Renal pelvis (tissue), 4 donors: ENCODE measurements around the gene ACIN1. TPM values are rescaled to one million over a fixed set of nuclear protein-coding genes. Genes with fewer than 3 reads are reported as not detected.

ENCODE experiments used
- DNase-seq: peaks from one replicate; pipeline ENCODE4 v3.0.0-alpha.2; 2013
- polyA plus RNA-seq, 3 donors: library from polyadenylated mRNA; unstranded; fragments of 120-200 nt; gene quantifications; one replicate each; pipeline ENCODE4 v1.2.1, GENCODE V29; 2013; ENCODE audit not compliant: insufficient read length in 3 of 3

ACIN1 gene
- polyA plus RNA-seq, 3 donors: 246 to 370 (median 335) TPM

- no peak for DNase-seq
These were observed 8.4 kb downstream of the ACIN1 start for GRCh38 chr14:23086565-23086964.

- DNase-seq: no peak
These were observed 9.5 kb downstream of the ACIN1 start for GRCh38 chr14:23085458-23085857.

- DNase-seq: no peak
These were observed 14.5 kb downstream of the ACIN1 start for GRCh38 chr14:23080474-23080873.

GRCh38 chr14:23079716-23080115 is 15.2 kb downstream of the ACIN1 start:
- no peak for DNase-seq

GRCh38 chr14:23078692-23079116 is 16.2 kb downstream of the ACIN1 start:
- no peak for DNase-seq

- DNase-seq: no peak
These were observed 17.0 kb downstream of the ACIN1 start for GRCh38 chr14:23077962-23078361.

- DNase-seq: no peak
These were observed 18.0 kb downstream of the ACIN1 start for GRCh38 chr14:23076785-23077408.

GRCh38 chr14:23074906-23075305 is 20.0 kb downstream of the ACIN1 start:
- DNase-seq: no peak

GRCh38 chr14:23071921-23072539 is 22.9 kb downstream of the ACIN1 start:
- no peak for DNase-seq

GRCh38 chr14:23071244-23071920 is 23.6 kb downstream of the ACIN1 start:
- DNase-seq: peak; percentile 90

GRCh38 chr14:23070262-23071129 is 24.4 kb downstream of the ACIN1 start:
- DNase-seq: no peak

GRCh38 chr14:23069413-23069806 is 25.5 kb downstream of the ACIN1 start:
- DNase-seq: no peak

GRCh38 chr14:23068789-23069412 is 26.0 kb downstream of the ACIN1 start:
- DNase-seq: peak; percentile 92

- DNase-seq: no peak
These were observed 26.8 kb downstream of the ACIN1 start for GRCh38 chr14:23067847-23068788.

- no peak for DNase-seq
These were observed 27.8 kb downstream of the ACIN1 start for GRCh38 chr14:23066855-23067744.

- DNase-seq: no peak
These were observed 28.6 kb downstream of the ACIN1 start for GRCh38 chr14:23066368-23066767.

- DNase-seq: no peak
These were observed 31.3 kb downstream of the ACIN1 start for GRCh38 chr14:23063601-23064000.

- no peak for DNase-seq
These were observed 32.9 kb downstream of the ACIN1 start for GRCh38 chr14:23062002-23062401.

- no peak for DNase-seq
These were observed 34.2 kb downstream of the ACIN1 start for GRCh38 chr14:23060536-23061260.
